GM19395 (cell line): Measurements from ENCODE around the gene HNF1B.
A peak's percentile ranks its signal among the peaks of the same experiment; 100 is the strongest.

ENCODE experiments used
- ATAC-seq: cut with Tn5 transposase; IDR thresholded peaks from one replicate; pipeline ENCODE4 v1.9.1; 2021; ENCODE audit warnings: mild to moderate bottlenecking, moderate library complexity; ENCODE audit not compliant: unreplicated experiment

The HNF1B gene

GRCh38 chr17:37761961-37762360 is 17.1 kb upstream of the HNF1B start:
- ATAC-seq, result no peak

DNA sequence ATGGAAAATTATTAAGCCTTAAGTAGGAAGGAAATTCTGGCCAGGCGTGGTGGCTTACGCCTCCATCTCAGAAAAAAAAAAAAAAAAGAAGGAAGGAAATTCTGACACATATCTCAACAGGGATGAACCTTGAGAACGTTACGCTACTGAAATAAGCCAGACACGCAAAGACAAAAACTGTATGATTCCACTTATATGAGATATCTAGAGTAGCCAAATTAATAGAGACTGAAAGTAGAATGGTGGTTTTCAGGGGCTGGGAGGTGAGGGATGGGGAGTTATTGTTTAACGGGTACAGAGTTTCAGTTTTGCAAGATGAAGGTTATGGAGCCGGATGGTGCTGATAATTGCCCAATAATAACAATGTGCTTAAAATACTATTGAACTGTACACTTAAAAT is 16.2 kb upstream of the HNF1B start:
- no peak for ATAC-seq

GRCh38 chr17:37759014-37759637 is 14.3 kb upstream of the HNF1B start:
- no peak for ATAC-seq

GRCh38 chr17:37756051-37756450 is 11.2 kb upstream of the HNF1B start:
- ATAC-seq, result no peak

GRCh38 chr17:37755455-37755854 is 10.6 kb upstream of the HNF1B start:
- no peak for ATAC-seq

DNA sequence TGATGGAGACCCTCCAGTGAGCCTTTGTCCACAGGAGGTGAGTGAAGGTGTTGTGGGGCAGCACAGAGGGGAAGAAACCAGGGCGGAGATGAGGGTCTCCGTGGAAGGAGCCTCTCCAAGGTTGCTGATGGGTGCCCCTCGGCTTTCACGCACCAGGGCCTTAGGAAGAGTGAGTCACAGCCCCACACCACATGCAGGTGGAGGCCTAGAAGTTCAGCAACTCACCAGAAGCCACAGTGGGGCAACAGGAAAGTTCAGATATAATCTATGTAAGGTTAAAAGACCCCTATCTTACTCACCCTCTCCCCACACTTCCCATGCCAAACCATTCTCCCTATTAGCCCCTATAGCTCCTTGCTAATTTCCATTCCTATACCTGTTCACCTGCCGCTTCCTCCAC is 9.5 kb upstream of the HNF1B start:
- ATAC-seq, result no peak

DNA sequence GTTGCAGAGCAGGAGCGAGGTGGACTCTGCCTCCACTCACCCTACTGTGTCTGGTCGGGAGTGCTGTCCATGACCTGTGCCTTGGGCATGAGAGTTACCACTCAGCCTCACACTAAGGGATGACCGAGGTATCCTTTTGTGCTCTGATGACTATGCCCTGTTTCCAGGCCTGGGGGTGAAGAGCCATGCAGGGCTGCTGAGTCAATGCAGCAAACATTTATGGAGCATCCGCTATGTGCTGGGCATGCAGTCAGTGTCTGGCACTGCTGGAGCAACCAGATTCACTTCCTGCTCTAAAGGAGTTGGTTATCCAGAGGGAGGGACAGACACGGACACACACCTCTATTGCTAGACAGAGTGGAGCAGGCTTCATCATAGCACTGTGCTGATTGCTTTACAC is 7.6 kb upstream of the HNF1B start:
- no peak for ATAC-seq

- no peak for ATAC-seq
Observed at GRCh38 chr17:37750768-37751475, 6.1 kb upstream of the HNF1B start.

DNA sequence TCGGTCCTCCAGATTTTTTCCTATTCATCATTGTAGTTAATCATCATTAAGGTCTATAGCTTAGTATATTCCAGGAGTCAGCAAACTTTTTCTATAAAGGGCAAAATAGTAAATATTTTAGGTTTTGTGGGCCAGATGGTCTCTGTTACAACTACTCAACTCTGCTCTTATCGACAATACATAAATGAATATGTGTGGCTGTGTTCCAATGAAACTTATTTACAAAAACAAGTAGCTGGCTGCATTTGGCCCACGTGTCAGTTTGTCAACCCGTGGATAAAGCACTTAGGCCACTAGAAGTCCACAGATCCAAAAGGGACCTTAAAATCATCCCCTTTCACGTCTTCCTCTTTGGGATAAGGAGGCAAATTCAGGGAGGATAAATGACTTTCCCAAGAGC is 5.4 kb upstream of the HNF1B start:
- ATAC-seq, result no peak

DNA sequence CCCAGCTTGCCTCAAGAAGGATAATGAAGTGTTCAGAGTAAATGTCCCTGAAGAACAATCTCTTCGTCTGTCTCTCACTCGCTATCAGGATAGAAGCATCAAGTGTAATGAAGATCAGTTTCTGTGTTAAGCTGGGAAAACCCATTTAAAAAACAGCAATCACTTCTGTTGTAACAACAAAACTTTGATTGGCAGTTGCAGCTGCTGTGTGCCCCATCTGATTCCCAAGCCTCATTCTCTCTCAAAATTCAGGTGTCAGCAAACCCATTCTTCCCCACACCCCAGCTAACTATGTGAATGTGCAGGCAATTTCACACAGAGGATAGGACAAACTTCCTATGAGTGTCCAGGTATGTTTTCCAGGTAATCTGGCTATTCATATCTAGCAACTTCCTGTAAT is 2.4 kb upstream of the HNF1B start:
- ATAC-seq, result no peak

- ATAC-seq, result no peak
Observed at GRCh38 chr17:37746617-37747016, 1.8 kb upstream of the HNF1B start.

DNA sequence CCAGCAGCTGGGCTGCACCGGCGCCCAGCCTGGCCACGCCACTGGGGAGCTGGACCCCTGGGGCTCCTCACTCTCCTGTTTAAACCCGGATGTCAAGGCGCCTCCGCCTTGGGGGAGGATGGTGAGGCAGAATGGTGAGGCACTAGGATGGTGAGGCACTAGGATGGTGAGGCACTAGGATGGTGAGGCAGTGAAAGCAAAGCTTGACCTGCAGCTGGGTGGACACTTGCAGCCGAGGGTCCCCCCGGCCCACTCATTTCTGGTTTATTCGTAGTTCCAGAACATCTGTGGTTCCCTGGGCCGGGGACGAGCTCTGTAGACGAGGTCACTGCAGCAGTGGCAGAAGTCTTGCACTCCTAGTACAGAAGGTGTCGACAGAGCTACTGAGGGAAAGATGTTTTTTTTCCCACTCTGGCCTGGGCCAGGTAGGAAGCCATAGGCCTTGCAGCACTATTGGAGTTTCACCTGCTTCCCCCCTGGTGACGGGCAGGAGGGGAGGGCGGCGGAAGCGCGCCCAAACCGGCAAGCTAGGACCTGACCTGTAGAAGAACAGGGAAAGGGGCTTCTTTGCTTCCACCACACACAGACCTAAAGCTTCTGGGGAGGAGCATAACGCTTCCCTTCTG is 1.1 kb upstream of the HNF1B start:
- ATAC-seq, result no peak

- ATAC-seq, result peak; percentile 1
Observed at GRCh38 chr17:37744633-37744927, 279 bp downstream of the HNF1B start.

DNA sequence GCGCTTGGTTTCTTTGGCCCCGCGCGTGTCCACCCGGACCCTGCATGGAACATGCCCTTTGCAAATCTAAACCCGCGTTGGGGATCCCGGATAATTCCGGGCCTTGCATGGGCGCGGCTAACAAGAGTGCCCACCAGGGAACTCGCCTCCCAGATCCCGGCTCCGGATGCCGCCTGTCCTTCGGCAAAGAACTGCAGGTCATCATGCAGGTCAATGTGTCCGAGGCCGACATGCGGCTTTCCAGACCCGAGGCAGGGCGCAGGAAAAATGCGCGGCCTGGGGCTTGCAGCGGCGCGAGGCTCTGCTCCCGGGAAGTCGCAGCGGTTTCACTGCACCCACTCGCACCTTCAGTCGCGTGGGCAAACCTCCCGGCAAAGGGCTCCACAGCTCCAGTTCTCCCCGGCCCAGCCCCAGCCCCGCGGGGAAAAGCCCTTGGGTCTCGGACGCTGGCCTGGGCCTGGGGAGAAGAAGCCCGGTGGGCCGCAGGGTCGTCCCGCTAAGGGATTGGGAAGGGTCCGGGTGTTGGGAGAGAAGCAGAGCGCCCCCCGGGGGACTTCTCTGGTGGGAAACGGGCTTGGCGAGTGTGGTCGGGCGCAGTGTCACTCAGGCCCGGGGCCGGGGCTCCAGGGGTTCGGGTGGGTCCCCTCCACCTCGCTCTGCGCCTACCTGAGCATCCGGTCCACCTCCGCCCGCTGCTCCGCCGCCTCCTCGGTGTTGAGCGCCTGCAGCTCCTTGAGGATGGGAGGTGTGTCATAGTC is 805 bp downstream of the HNF1B start:
- peak; percentile 22 for ATAC-seq

DNA sequence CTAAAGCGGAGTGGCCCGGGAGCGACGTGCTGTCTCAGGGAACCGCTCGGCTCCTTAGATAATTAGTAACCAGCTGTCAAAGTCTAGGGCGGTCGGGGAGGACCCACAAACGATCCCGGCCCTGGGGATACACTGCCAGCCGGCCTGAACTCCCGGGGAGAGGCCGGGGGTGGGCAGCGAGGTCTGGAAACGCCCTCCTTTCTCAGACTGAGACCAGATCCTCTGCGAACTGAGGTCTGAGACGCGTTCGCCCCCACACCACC is 1.3 kb downstream of the HNF1B start:
- no peak for ATAC-seq

DNA sequence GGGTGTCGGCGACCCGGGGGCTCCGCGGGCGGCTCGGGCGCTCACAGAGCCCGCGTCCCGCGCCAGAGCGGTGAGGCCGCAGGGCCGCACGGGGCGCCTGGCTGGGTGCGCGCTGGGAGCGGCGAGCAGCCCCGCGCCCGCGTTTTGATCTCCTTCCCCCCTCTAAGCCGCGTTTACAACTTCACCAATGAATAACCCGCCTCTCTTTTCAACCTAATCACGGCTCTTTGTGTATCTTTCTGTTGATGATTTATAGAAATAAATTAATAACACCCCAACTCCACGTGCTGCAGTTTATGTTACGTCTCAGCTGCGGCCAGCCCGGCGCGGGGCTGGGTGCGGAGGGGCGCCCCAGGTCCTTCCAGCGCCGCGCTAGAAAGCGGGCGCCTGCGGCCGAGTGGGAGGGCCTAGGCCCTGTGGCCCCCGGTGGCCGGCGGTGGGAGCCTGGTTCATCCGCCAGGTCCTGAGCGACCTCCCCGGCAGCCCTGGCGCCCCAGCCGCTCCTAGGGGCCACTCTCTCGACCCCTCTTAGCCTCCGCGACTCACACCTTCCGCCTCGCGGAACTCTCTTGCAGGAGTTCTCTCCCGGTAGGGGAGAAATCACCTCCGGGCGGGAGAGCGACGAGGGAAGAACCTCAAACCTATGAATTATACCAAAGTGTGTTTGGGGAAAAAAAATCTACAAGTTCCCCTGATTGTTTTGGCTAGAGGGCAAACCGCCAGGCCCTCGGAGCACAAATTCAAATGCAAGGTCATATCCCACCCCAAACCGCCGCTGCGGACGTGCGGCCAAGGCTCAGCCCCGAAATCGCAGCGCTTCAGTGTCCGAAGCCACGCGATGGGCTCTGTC is 1.9 kb downstream of the HNF1B start:
- no peak for ATAC-seq

- no peak for ATAC-seq
Observed at GRCh38 chr17:37742116-37742761, 2.6 kb downstream of the HNF1B start.

- ATAC-seq, result no peak
Observed at GRCh38 chr17:37741341-37742115, 3.3 kb downstream of the HNF1B start.

- ATAC-seq, result no peak
Observed at GRCh38 chr17:37740915-37741314, 3.9 kb downstream of the HNF1B start.

GRCh38 chr17:37737971-37738370 is 6.9 kb downstream of the HNF1B start:
- ATAC-seq, result no peak
